GM18508 (cell line): ENCODE measurements around the gene ARHGEF28.

Source experiments
- ATAC-seq: cut with Tn5 transposase; IDR thresholded peaks from one replicate; pipeline ENCODE4 v1.9.1; 2021; ENCODE audit warnings: moderate number of reproducible peaks; ENCODE audit not compliant: insufficient read depth, unreplicated experiment

Gene ARHGEF28

DNA sequence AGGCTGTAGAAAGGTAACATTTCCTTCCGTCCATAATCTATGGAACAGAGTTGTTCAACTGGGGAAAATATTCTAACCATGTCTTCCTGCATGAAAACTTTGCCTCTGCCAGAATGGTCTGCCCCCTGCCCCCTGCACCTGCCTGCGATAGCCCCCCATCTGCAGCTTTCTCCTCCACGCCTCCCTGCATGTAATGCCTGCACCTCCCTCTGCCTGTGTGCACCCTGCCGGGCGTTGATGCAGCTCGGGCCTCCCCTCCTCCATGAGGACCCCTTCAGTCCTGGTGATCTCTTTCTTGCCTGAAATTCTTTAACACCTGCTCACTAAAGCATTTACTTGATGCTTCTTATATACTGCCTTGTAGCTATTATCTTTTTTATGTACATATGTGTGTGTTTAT, 266.2 kb downstream of the ARHGEF28 start:
- no peak for ATAC-seq

DNA sequence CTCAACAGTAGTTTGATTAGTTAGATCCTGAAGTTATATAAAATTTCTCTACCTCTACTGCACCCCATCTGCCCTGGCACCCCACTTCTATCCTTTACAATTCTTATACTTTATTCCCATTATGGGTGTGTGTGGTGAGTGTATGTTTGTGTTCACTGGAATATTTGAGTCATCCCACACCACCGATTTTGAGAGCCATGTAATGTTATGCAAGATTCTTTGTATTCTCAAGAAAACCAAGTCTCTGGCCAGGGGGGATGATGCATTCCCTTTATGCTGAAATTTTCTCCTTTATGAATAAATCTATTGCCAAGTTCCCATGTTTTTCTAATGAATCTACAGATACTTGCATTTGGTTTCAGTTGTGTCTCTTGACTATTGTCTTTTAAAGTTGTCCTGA, 266.8 kb downstream of the ARHGEF28 start:
- ATAC-seq: no peak

DNA sequence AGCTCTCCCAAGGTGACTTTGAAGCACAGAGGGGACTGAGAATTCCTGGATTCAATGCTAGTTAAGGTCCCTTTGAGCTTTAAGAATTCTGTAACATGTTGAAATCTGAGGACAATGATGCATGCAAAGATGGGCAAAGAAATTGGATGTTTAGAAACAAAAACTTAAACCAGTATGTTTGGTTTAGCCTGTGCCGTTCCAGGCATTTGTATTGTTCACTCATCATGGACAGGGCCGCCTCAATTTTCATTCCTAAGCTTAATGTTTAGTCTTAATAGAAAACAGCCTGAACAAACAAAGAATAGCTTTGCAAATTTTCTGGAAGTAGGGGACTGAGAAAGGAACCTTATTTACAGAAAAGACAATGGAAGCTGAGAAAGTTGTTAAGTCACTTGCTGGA, 267.8 kb downstream of the ARHGEF28 start:
- ATAC-seq: no peak

DNA sequence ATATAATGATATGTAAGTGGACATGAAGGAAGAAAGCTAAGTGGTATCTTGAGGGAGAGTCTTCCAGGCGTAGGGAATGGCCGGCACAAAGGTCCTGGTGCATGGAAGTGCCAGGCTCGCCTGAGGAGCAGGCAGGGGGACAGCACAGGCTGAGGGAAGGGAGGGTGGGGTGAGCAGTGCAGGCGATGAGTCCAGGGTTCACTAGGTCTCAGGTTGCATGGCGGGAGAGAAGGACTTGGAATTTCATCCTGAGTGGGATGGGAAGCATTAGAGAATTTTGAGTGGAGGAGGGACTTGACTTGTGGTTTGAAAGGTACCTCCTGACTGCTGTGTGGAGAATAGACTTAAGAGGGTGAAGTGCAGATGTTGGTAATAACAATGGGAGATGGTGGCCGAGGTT, 268.9 kb downstream of the ARHGEF28 start:
- no peak for ATAC-seq

DNA sequence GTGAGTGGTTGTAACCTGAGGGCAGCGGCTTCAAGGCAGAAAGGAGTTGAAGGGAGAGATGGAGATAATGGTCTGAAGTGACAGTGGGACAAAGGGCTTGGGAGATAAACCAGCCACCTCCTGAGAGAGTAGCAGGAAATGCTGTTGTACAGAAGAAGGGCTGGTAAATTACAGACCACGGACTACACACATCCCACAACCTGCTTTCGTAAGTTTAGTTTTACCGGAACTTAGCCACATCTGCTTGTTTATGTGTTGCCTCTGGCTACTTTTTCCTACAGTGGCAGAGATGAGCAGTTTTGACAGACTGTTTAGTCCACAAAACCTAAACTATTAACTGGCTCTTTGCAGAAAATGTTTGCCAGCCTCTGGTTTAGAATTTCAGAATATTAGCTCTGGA, 269.5 kb downstream of the ARHGEF28 start:
- ATAC-seq: no peak

DNA sequence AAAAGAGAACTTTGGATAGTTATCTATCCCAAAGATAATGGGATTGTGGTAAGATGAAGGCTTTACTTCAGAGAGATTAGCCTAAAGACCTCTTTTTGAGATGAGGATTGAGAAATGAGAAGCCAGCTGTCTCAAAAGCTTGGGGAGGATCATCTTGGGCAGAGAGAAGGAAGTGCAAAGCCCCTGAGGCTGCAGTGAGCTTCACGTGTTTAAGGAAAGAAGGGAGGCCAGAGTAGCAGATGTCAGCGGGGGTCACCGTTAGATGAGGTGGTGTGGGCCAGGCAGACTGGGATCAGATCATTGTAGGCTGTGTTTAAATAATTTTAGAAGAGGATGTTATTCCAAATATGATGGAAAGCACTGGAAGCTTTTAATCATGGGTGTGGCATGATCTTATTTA, 270.1 kb downstream of the ARHGEF28 start:
- no peak for ATAC-seq

DNA sequence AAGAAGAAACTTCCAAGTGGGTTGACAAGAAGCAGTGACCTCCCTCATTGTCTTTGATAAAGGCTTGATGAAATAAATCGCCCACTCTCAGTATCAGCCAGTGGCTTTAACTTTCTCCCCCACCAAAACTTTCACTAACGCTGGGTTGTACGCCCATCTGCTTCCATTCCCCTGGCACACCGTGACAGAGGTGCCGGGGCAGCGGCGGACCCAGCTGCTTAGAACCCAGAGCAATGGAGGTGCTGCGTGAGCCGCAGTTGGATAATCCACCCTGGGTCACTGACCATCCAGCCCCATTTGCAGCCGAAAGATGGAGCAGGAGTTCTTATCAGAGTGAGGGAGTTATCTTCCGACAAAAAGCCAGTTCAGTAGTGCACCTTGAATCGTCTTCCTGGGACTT, 270.7 kb downstream of the ARHGEF28 start:
- no peak for ATAC-seq

DNA sequence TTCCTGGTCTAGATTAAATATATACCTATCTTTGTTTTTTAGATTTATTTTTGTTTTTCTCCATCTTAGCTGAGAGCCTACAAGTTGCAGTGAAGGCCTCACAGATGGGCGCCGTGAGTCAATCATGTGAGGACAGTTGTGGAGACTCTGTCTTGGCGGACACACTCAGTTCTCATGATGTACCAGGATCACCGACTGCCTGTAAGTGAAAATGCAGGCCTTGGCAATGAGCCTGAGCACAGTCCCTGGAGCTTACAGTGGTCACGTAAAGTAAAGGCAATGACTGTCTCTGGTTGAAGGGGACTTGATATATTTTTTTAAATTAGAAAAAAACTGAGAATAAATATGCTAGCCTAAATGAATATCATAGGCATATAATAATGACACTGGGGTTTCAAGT, 271.9 kb downstream of the ARHGEF28 start:
- ATAC-seq: no peak

DNA sequence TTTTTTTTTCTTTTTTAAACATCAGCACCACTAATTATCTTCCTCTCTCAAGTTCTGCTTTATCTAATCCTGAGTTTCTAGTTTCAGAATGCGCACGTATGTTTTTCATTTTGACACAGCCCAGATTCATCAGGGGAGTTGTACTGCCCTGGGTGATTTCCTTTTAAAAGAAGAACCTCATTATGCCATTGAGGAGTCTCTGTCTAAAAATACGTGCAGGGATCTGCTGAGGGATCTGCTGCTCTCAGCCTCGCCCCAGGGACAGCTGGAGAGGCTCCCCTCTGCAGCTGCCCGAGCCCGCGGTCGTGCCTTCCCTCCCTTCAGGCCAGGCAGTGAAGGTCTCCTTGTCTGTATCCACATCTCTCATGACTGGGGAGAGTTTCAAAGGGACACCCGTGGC, 273.1 kb downstream of the ARHGEF28 start:
- peak; percentile 74 for ATAC-seq

DNA sequence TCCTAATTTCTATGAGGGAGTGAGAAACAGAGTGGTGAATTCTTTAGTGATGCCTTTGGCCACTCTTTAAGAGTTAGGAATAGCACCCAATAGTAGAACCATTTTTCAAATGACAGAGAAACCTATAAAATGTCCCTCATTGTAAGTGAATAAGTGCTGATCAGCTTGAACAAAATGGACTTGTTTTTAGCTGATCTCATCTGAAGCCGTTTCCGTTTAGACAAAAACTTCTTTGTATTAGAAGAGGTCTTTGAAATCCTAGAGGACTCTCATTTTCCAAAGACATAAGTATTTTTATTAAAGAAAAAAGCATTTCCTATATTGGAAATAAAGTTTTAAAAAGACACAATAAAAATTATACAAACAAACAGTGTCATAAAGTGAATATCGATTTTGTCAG, 273.9 kb downstream of the ARHGEF28 start:
- ATAC-seq: no peak

DNA sequence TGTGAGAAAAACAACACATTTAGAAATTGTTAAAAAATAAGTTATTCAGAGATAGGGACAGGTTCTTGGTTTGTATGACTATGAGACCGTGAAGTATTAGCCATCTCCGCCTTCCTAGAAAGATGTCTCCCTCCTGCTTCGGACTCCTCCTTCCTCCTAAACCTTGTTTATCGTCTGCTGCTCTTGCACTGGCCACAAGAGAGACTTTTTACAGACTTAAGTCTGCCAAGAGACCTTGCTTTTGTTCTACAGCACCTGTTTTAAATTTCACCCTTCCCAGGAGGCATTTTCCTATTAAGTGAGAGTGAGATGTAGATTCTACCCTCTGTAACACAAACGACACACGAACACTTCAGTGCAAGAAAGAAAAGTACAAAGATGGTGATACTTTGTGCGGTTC, 274.6 kb downstream of the ARHGEF28 start:
- ATAC-seq: no peak

DNA sequence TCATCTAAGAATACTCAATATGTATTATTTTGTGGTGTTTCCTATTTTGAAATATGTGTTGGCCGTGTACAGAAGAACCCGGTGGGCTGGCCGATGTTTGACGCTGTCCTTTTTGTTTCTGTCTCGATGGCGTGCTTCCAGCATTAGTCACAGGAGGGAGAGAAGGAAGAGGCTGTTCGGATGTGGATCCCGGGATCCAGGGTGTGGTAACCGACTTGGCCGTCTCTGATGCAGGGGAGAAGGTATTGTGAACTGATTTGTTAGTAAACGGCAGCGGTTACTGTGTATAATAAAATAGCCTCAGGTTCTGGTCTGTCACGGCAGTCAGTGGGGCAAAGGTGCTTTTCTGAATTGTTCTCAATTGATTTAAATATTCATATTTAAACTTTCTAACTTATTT, 275.0 kb downstream of the ARHGEF28 start:
- ATAC-seq: no peak

DNA sequence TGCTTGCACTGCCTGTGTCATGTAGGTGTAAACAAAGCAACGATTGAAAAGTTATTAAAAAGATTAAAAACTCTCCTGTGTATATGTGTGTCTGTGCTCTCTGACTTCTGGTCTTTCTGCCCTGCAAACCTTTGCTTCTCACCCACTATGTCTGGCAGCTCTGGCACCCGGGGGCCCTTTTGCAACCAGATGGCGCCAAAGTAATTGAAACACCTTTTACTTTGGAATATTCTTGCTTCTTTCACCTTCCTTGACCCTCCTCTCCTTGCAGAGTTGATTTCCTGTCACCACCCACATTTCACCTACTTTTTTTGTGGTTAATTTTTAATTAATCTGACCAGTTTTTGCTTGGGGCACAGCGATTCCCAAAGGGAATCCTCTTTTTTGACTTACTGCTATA, 275.5 kb downstream of the ARHGEF28 start:
- ATAC-seq: no peak

DNA sequence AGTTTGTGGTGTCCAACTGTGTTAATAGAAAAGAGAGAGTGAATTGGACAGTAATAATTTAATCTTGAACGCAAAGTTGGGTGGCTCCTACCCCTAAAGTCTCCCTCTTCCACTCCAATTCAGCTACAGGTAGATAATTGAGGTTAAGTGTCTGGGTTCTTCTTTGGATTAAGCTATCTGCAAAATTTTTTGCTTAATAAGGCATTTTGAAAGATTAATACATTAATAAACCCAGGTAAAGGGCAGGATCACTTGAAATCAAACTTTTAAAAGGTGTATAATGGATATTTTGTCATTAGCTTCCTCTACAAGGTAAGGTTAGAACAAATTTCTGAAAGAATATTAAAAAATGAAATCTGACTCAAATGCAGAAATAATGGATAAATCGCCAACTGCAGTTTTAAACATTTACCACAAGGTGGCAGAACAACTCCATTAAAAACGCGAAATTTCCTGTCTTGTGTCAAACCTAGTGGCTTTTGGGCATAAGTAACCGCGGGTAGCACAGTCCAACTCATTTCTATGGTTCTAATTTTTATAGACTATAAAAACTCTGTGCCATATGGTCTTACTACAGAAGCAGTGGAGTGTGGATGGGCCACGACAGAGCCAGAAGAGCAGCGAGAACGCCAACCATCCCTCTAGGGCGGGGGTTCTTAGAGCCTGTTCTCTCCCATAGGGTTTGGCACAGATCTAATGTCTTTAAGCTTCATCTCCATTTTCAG, 276.5 kb downstream of the ARHGEF28 start:
- ATAC-seq: no peak

DNA sequence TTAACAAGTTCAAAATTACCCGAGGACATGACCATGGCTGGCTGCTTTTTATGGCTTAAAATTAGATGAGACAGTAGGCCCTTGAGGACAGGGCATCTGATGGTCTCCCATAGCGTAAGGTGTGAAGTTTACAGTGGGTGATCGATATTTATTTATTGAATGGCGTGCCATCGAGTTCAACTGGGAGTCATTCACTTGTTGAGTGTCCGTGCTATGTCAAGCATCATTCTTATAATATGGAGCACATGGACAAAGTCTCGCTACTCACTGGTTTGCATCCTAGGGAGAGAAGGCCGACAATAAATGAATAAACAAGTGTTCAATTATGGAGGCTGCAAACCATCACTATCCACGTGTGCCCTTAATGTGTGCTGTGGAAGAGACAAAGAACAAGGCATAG, 277.2 kb downstream of the ARHGEF28 start:
- no peak for ATAC-seq

DNA sequence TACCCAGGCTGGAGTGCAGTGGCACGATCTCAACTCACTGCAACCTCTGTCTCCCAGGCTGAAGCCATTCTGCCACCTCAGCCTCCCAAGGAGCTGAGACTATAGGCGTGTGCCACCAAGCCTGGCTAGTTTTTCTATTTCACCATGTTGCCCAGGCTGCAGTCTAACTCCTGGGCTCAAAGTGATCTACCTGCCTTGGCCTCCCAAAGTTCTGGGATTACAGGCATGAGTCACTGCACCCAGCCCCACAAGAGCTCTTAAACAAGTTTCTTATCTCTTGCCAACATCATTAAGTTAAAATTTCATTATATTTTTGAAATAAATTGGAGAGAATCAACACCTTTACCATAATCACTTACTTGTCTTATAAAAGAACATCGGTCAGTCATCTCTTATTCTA, 280.3 kb downstream of the ARHGEF28 start:
- ATAC-seq: no peak

DNA sequence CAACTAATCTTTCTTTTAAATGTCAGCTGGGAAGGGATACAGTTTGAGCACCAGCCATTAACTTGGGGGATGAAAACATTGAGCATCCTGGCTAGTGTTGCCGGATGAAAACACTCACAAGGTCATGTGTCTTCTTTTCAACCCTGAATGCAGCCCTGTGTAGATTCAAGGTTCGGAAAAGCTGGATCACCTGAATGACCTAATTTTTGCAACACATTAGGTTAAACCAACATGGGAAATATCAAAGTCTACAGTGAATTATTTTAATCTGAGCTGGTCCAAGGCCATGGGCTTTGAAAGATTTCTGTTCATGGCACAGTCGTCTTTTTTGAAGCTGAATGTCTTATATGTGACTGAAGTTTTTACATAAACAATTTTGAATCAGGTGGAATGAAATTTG, 281.2 kb downstream of the ARHGEF28 start:
- no peak for ATAC-seq

DNA sequence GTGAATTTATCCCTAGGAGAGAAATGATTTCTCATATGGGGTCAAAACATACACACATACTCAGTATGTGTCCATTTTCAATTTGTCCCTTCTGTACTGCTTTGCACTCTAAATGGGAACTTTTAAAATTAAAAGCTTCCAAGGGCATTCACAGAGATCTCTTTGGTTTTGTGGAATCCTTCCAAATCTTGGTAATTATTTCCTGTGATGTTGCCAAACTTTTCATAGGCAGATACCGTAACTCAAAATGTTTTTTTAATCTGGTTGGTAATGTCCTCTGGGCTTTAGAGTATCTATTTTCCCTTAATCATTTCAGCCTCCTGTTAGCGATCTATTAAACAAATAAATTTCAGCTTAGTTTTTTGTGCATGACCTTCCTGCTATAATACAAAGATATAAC, 282.4 kb downstream of the ARHGEF28 start:
- no peak for ATAC-seq

DNA sequence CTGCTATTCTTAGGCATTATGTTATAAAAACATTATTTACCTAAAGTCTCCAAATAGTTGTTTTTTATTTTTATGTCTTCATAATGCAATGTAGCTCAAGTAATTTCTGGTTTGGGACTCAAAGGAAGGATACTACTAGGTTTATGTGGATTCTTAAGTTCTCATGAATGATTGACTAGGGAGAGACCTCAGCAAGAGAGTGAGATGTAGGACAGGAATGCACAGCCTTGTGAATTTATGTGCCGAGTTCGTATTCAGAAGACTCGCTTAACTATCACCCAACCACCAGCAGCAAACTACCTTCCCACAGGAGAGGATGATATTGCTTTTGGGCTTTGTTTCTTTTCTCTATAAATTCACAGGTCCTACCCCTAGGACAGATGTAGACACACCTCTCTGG, 282.9 kb downstream of the ARHGEF28 start:
- ATAC-seq: no peak

DNA sequence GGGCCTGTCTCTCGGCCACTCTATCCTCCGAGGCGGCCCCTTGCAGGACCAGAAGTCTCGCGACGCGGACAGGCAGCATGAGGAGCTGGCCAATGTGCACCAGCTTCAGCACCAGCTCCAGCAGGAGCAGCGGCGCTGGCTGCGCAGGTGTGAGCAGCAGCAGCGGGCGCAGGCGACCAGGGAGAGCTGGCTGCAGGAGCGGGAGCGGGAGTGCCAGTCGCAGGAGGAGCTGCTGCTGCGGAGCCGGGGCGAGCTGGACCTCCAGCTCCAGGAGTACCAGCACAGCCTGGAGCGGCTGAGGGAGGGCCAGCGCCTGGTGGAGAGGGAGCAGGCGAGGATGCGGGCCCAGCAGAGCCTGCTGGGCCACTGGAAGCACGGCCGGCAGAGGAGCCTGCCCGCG, 283.5 kb downstream of the ARHGEF28 start:
- no peak for ATAC-seq

DNA sequence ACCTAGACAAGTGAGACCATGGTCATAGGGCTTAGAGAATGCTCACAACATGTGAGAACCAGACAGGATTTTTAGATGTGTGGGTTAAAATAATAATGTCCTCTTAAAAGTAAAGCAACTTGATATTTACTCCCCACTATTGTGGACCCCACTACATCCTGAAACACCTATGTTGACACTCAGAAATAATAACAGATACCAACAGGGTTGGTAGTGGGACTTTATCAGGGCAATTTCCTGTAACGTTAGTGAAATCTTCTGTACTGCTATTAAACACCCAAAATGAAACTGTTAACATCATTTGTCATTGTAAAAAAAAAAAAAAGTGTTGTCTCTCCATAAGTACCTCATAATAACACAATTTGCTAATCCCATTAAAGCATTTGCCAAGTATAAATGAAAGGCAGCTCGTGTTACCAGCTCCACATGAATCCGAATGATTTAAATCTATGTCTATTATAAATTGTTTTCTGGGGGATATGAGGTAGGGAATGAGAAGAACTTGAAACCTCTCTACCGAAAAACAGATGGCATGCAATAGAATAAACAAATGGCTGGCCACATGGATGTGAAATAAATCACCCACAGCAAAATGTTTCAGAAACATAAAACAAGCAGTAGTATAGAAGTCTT, 285.9 kb downstream of the ARHGEF28 start:
- ATAC-seq: no peak

DNA sequence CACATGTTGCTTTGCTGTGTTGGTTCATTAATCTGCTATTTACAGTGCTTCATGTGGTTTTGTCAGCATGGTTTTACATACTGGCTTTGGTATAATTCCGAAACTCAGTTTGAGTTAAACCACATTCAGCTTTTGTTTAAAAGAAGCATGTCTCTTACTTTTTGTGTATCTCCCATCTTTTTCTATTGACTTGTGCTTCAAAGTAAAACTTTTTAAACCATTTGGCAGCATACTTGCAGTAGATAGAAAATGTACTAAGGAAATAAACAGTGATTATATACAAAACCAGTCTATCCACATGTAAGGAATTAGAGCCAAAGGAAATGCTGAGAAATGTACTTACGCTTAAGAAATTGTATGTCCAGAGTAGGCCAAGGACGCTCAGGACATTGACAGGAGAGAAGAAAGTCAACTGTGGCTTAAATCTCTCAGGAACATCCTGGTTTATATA, 286.9 kb downstream of the ARHGEF28 start:
- ATAC-seq: no peak
